ENCODE measurements around the gene UGT1A6.
A peak's percentile ranks its signal among the peaks of the same experiment; 100 is the strongest.
"Not testable (repeated sequence)": the region's sequence is repeated elsewhere in the genome, so short reads cannot be mapped to it uniquely, and the experiment has no call there.

UGT1A6 gene

GRCh38 chr2:233688341-233688740 is 4.3 kb upstream of the UGT1A6 start:
- DNase-seq: no peak

GRCh38 chr2:233689031-233689430 is 3.7 kb upstream of the UGT1A6 start:
- DNase-seq: no peak

GRCh38 chr2:233689501-233689900 is 3.2 kb upstream of the UGT1A6 start:
- no peak for DNase-seq

GRCh38 chr2:233690444-233690843 is 2.2 kb upstream of the UGT1A6 start:
- no peak for DNase-seq

DNA sequence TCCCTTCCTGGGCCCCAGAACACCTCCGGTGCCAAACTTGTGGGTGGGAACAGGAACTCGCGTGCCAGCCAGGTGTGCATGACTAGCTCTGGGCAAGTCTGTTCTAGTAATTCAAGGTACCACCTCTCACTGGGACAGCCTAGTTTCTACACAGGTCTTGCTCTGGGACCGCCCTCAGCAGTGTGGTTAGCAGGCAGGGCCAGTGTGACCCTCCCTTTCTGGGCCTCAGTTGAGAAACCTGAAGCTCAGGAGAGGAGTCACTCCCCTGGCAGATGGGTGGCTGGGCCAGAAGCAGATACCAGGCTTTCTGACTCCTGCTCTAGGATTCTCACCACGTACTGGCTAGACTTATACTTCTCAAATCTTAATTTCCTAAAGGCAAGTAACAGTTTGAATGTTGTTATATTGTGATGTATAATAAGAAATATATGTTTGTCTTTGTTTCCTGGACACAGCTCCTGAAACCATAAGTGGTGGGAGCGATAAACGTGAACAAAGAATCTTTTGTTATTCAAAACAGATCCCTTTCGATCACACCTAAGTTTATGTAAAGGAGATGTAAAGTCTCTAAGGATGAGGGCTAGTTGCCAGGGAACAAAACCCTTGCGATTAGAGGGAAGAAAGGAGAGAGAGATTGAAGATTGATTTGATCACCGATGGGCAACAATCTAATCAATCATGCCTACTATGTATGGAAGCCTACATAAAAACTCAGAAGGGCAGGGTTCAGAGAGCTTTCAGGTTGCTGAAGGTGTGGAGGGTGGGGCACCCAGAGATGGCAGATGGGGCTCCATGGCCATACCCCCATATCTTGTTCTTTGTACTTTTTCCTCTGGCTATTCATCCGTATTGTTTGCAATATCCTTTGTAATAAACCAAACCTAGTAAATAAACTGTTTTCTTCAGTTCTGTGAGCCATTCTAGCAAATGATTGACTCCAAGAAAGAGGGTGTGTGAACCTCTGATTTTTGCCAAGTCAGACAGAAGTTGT is 952 bp upstream of the UGT1A6 start:
- no peak for DNase-seq

- no peak for DNase-seq
Observed at GRCh38 chr2:233693963-233694362, 1.3 kb downstream of the UGT1A6 start.

DNA sequence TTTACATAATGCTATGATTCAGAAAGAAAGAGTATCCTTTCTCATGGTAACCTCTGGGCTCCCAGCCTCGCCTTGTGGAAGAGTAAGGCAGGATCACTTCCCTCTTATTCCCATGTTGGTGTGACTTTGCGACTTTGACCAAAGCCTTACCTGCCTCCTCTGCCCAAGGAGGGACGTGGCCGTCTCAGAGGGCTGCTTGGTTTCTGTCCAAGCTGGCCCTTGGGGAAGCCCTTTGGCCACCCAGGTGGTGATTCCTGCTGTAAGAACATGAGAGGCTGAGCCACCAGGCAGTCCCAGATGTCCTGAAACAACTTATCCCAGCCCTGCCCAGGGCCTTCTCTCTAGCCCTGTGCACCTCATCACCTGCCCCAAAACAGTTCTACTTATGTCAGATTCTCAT is 6.0 kb downstream of the UGT1A6 start:
- no peak for DNase-seq

- no peak for DNase-seq
Observed at GRCh38 chr2:233699424-233700027, 6.8 kb downstream of the UGT1A6 start.

DNA sequence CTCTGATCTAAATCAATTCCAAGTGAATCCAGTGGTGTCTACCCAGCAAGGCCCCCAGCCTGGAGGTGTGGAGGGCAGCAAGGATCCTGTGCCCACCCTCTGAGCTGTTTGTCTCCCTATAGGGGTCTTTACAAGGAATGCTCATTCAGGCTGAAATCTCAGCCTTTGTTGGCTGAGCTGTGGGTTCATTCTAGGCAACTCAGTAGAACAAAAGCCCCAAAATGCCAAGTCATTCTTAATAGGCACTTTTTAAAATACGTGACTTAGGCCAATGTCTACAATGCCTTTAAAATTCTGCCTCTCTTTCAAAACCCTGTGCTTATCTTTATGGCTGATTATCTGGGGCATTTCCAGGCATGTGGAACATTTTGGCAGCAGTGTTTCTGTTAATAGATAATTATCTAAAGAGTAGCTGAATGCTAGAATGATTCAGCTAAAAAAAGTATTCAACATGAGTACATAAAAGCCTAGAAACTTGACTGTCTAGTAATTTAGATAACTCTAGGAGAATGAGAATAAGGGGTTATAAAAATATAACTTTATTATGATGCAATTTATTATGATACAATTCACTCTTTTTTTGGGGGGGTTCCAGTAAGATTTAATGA is 7.4 kb downstream of the UGT1A6 start:
- no peak for DNase-seq

GRCh38 chr2:233700842-233701241 is 8.2 kb downstream of the UGT1A6 start:
- not testable (repeated sequence) for DNase-seq

DNA sequence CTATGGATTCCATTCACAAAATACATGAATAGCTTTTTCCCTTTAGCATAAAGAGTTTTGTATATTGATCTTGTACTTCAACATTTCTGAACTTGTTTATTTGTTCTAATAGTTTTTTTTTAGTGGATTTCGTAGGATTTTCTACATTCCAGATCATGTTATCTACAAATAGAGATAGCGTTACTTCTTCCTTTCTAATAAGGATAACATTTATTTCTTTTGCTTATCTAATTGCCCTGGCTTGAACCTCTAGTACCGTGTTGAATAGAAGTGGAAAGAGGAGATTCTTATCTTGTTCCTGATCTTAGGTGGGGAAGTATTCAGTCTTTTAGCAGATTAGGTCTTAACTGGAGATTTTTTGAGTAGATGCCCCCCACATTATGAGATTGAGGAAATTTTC is 9.5 kb downstream of the UGT1A6 start:
- no peak for DNase-seq

- no peak for DNase-seq
Observed at GRCh38 chr2:233705911-233706506, 13.3 kb downstream of the UGT1A6 start.

- no peak for DNase-seq
Observed at GRCh38 chr2:233706720-233707119, 14.0 kb downstream of the UGT1A6 start.

DNA sequence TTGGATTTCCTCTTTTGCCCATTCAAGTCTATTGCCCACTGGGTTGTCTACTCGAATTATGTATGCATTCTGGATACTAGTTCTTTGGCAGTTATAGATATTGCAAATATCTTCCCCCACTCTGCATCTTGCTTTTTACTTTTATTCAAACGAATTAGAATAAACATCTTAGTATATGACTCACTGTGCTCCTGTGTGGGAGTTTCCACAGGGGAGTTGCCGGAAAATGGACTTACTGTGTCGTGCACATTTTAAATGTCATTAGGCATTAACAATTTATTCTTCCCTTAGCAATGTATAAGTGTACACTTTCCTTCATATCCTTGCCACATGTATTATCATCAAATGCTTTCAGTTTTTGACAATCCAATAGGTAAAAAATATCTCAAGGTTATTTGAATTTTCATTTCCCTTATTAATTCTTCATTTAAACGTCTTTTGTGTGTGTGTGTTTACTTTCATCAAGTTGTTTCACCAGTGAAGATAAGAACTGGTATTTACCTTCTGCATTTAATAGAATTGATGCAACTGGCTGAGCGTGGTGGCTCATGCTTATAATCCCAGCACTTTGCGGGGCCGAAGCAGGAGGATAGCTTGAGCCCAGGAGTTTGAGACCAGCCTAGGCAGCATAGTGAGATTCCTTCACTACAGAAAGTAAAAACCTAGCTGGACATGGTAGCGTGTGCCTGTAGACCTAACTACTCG is 15.4 kb downstream of the UGT1A6 start:
- DNase-seq: no peak

DNA sequence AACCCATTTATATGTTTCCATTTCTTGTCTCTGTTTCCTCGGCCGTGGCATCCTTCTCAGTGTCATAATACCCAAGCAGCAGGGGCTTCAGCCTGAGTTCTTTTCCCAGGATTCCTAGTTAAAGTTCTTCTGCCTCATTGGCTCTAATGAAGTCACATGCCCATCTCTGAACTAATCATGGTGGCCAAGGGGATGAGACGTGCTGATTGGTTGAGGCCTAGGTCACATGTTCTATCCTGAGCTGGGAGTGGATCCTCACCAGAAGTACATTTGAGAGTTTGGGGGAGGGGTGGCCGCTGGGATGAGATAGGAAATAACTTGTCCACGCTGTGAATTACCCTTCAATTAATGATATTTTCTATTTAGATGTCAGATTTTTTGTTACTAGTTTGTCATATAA is 16.3 kb downstream of the UGT1A6 start:
- DNase-seq: no peak

- peak; percentile 70 for DNase-seq
Observed at GRCh38 chr2:233711312-233712008, 18.8 kb downstream of the UGT1A6 start.

- DNase-seq: no peak
Observed at GRCh38 chr2:233712611-233713261, 20.0 kb downstream of the UGT1A6 start, which contains the start of gene UGT1A5. UGT1A5 (plus strand) TSS chr2:233712907; CDS start chr2:233712992, 85 bp downstream.

GRCh38 chr2:233713262-233713615 is 20.5 kb downstream of the UGT1A6 start:
- DNase-seq: no peak

DNA sequence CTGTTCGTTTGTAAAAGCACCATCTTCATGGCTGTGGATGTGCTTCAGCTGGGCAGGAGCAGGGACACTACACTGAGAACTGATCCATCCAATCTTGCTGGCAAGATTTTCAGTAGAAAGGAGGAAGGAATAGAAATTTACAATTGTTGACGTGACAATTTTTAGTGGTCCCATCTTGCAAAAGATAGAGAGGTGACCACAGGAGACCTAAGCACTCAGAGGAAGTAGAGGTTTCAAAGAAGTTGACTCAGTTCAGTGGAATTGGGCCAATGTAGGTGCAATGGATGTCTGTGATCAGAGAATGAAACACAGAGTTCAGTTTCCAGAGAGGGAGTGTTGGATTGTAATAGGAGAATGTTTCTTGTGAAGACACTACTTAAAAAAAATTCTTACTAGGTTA is 21.4 kb downstream of the UGT1A6 start:
- no peak for DNase-seq

- DNase-seq: no peak
Observed at GRCh38 chr2:233718552-233718951, 25.9 kb downstream of the UGT1A6 start, which contains the start of gene UGT1A4. UGT1A4 (plus strand) TSS chr2:233718736; CDS start chr2:233718821, 85 bp downstream.

DNA sequence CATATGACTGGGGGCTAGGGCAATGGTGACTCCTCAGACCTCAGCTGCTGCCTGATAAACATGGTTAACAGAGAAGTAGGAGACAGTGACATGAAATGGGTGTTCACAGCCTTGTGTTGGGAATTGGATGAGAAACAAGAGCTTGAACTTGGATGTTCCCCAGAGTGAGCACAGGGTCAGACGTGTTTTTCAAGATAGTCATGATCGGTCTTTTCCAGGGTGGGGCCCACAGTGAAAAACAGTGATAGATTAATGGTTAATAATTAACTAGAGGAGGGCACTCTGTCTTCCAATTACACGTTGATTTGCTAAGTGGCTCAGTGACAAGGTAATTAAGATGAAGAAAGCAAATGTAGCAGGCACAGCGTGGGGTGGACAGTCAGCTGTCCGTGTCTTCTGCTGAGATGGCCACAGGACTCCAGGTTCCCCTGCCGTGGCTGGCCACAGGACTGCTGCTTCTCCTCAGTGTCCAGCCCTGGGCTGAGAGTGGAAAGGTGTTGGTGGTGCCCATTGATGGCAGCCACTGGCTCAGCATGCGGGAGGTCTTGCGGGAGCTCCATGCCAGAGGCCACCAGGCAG is 36.1 kb downstream of the UGT1A6 start, which contains the start of gene UGT1A3:
Gene UGT1A3, plus strand, starts transcription at position 320 of the 579 bp plus-strand sequence. Its CDS starts 85 bp downstream, at position 405.
- DNase-seq: no peak
